ENCODE results near the gene CHIT1. TPM values are rescaled to one million over a fixed set of nuclear protein-coding genes. Genes with fewer than 3 reads are reported as not detected.

CHIT1 gene
- total and polyA plus RNA-seq, 9 of the 15 experiments (the other 6 are each of a cell fraction or from before 2014, with no cell fraction given) = not detected

DNA sequence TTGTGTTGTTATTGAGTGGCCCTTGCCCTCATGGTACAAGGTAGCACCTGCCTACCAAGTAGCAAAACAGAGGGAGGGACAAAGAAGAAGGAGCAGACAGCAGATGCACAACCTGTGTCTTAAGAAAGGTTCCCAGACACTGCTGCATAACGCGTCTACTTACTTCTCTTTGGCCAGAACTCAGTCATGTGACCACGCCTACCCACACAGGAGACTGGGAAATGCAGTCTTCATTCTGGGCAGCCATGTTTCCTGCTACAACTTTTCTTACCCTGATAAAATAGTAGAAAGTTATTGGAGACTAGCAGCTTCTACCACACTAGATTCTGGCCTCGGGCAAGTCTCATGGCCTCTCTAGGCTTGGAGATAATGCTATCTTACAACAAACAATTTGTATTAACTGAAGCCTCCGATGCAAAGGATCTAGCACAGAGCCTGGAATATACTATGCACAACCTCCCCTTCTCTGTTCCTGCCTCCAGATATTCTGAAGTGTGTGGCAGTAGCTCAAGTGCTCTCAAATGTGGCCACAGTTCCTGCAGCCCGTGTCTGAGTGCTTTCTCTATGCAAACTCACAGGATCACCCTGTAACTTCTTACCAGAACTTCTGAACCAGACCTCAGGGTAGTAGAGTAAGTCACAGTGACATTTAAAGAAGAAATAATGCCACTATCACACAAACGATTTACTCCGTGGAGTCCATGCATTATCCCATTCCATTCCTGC is 41.7 kb upstream of the CHIT1 start (continued):
- TF ChIP-seq ZNF121 (CRISPR knock-in tag; conservative IDR thresholded peaks at IDR 0.05) = no peak
- TF ChIP-seq, protein P1, sequence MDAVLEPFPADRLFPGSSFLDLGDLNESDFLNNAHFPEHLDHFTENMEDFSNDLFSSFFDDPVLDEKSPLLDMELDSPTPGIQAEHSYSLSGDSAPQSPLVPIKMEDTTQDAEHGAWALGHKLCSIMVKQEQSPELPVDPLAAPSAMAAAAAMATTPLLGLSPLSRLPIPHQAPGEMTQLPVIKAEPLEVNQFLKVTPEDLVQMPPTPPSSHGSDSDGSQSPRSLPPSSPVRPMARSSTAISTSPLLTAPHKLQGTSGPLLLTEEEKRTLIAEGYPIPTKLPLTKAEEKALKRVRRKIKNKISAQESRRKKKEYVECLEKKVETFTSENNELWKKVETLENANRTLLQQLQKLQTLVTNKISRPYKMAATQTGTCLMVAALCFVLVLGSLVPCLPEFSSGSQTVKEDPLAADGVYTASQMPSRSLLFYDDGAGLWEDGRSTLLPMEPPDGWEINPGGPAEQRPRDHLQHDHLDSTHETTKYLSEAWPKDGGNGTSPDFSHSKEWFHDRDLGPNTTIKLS (IDR thresholded peaks at IDR 0.05; ENCODE audit: borderline replicate concordance, low read depth) = no peak
- TF ChIP-seq RAD51 (IDR thresholded peaks at IDR 0.05; ENCODE audit: borderline replicate concordance, low read depth) = peak; percentile 95
- TF ChIP-seq NR3C1 (CRISPR knock-in tag; IDR thresholded peaks at IDR 0.05) = no peak
- TF ChIP-seq, protein P2, sequence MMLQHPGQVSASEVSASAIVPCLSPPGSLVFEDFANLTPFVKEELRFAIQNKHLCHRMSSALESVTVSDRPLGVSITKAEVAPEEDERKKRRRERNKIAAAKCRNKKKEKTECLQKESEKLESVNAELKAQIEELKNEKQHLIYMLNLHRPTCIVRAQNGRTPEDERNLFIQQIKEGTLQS (IDR thresholded peaks at IDR 0.05) = no peak
- TF ChIP-seq, protein P2 (CRISPR knock-in tag; conservative IDR thresholded peaks at IDR 0.05) = no peak
- no peak for TF ChIP-seq GTF2E2 (tag; IDR thresholded peaks at IDR 0.05)
- TF ChIP-seq, protein P3, sequence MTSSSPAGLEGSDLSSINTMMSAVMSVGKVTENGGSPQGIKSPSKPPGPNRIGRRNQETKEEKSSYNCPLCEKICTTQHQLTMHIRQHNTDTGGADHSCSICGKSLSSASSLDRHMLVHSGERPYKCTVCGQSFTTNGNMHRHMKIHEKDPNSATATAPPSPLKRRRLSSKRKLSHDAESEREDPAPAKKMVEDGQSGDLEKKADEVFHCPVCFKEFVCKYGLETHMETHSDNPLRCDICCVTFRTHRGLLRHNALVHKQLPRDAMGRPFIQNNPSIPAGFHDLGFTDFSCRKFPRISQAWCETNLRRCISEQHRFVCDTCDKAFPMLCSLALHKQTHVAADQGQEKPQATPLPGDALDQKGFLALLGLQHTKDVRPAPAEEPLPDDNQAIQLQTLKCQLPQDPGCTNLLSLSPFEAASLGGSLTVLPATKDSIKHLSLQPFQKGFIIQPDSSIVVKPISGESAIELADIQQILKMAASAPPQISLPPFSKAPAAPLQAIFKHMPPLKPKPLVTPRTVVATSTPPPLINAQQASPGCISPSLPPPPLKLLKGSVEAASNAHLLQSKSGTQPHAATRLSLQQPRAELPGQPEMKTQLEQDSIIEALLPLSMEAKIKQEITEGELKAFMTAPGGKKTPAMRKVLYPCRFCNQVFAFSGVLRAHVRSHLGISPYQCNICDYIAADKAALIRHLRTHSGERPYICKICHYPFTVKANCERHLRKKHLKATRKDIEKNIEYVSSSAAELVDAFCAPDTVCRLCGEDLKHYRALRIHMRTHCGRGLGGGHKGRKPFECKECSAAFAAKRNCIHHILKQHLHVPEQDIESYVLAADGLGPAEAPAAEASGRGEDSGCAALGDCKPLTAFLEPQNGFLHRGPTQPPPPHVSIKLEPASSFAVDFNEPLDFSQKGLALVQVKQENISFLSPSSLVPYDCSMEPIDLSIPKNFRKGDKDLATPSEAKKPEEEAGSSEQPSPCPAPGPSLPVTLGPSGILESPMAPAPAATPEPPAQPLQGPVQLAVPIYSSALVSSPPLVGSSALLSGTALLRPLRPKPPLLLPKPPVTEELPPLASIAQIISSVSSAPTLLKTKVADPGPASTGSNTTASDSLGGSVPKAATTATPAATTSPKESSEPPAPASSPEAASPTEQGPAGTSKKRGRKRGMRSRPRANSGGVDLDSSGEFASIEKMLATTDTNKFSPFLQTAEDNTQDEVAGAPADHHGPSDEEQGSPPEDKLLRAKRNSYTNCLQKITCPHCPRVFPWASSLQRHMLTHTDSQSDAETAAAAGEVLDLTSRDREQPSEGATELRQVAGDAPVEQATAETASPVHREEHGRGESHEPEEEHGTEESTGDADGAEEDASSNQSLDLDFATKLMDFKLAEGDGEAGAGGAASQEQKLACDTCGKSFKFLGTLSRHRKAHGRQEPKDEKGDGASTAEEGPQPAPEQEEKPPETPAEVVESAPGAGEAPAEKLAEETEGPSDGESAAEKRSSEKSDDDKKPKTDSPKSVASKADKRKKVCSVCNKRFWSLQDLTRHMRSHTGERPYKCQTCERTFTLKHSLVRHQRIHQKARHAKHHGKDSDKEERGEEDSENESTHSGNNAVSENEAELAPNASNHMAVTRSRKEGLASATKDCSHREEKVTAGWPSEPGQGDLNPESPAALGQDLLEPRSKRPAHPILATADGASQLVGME (CRISPR knock-in tag; IDR thresholded peaks at IDR 0.05) = no peak
- TF ChIP-seq ZKSCAN8 (CRISPR knock-in tag; IDR thresholded peaks at IDR 0.05) = no peak
- TF ChIP-seq POLR3G (IDR thresholded peaks at IDR 0.05; ENCODE audit: extremely low read depth, insufficient read length, insufficient replicate concordance) = no peak
- no peak for TF ChIP-seq MAFG (tag; conservative IDR thresholded peaks at IDR 0.05)
- no peak for TF ChIP-seq HDAC2 (IDR thresholded peaks at IDR 0.05)
- TF ChIP-seq, protein P4, sequence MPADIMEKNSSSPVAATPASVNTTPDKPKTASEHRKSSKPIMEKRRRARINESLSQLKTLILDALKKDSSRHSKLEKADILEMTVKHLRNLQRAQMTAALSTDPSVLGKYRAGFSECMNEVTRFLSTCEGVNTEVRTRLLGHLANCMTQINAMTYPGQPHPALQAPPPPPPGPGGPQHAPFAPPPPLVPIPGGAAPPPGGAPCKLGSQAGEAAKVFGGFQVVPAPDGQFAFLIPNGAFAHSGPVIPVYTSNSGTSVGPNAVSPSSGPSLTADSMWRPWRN (IDR thresholded peaks at IDR 0.05; ENCODE audit: low read depth) = no peak
- TF ChIP-seq HEY1 (CRISPR knock-in tag; IDR thresholded peaks at IDR 0.05; ENCODE audit: borderline replicate concordance) = no peak
